ENCODE results near the gene PNPLA3. TPM values are rescaled to one million over a fixed set of nuclear protein-coding genes. Genes with fewer than 3 reads are reported as not detected.

PNPLA3 gene
- 0.70 to 1.0 TPM (median 0.83 TPM) in 5 replicates for total RNA-seq (2022; extraction: Qiagen RNA extraction)

GRCh38 chr22:43923631-43924464 lies at the start of gene PNPLA3:
Gene PNPLA3, plus strand, starts transcription at chr22:43923805. Its CDS starts 107 bp downstream, at chr22:43923912.

GRCh38 chr22:43891360-43892182 lies 32.0 kb upstream of the PNPLA3 start, which contains the start of gene PNPLA5:
Gene PNPLA5, minus strand, starts transcription at chr22:43892013. Its CDS starts 133 bp downstream, at chr22:43891880.

GRCh38 chr22:43955040-43955882 lies 31.7 kb downstream of the PNPLA3 start, which contains the start of gene SAMM50:
Gene SAMM50, plus strand, starts transcription at chr22:43955442. Its CDS starts 136 bp downstream, at chr22:43955578.

Other genes with a start within 250 kb of the PNPLA3 start
- 0.30 to 0.55 TPM (median 0.40 TPM) in 5 replicates for gene EFCAB6, start 111.5 kb upstream of the PNPLA3 start, total RNA-seq (2022; extraction: Qiagen RNA extraction)
- not detected in 5 replicates for gene SULT4A1, start 61.3 kb upstream of the PNPLA3 start, total RNA-seq (2022; extraction: Qiagen RNA extraction)
- 0.03 to 0.06 TPM in 2 of 5 replicates, not detected in the others for gene PNPLA5, start 31.8 kb upstream of the PNPLA3 start, total RNA-seq (2022; extraction: Qiagen RNA extraction)
- 44.8 to 48.1 TPM (median 46.0 TPM) in 5 replicates for gene SAMM50, start 31.6 kb downstream of the PNPLA3 start, total RNA-seq (2022; extraction: Qiagen RNA extraction)
- gene PARVB, start 100.5 kb downstream of the PNPLA3 start, total RNA-seq (2022; extraction: Qiagen RNA extraction), result 35.6 to 45.1 TPM (median 42.1 TPM) in 5 replicates

All from A549 treated with Hydrocortisone at 1 μM for 4 hours (cell line).